NAMALWA (cell line): Measurements from ENCODE around the gene SPATA17.

ENCODE experiments used
- DNase-seq: peaks from one replicate; pipeline ENCODE4 v3.0.0-alpha.2; 2015; ENCODE audit warnings: low spot score

SPATA17 gene

GRCh38 chr1:217847643-217848042 lies 216.5 kb downstream of the SPATA17 start:
- no peak for DNase-seq

GRCh38 chr1:217856342-217857034 lies 225.3 kb downstream of the SPATA17 start:
- DNase-seq: no peak

GRCh38 chr1:217857061-217857460 lies 225.9 kb downstream of the SPATA17 start:
- DNase-seq: no peak

GRCh38 chr1:217861658-217862057 lies 230.5 kb downstream of the SPATA17 start:
- no peak for DNase-seq

- DNase-seq: no peak
Measured at GRCh38 chr1:217867446-217867995, 236.4 kb downstream of the SPATA17 start.

GRCh38 chr1:217871955-217872354 lies 240.8 kb downstream of the SPATA17 start:
- DNase-seq: no peak

GRCh38 chr1:217875229-217875628 lies 244.1 kb downstream of the SPATA17 start:
- DNase-seq: no peak

- DNase-seq: no peak
Measured at GRCh38 chr1:217876401-217876800, 245.3 kb downstream of the SPATA17 start.

GRCh38 chr1:217876896-217877295 lies 245.8 kb downstream of the SPATA17 start:
- no peak for DNase-seq

- no peak for DNase-seq
Measured at GRCh38 chr1:217881131-217881543, 250.0 kb downstream of the SPATA17 start.

GRCh38 chr1:217881607-217882332 lies 250.6 kb downstream of the SPATA17 start:
- DNase-seq: no peak

- DNase-seq: no peak
Measured at GRCh38 chr1:217885181-217885580, 254.0 kb downstream of the SPATA17 start.

GRCh38 chr1:217888328-217888727 lies 257.2 kb downstream of the SPATA17 start:
- DNase-seq: no peak

GRCh38 chr1:217889401-217889800 lies 258.3 kb downstream of the SPATA17 start:
- no peak for DNase-seq

- DNase-seq: no peak
Measured at GRCh38 chr1:217891966-217892365, 260.8 kb downstream of the SPATA17 start.

- DNase-seq: no peak
Measured at GRCh38 chr1:217892750-217893149, 261.6 kb downstream of the SPATA17 start.

GRCh38 chr1:217895841-217896240 lies 264.7 kb downstream of the SPATA17 start:
- no peak for DNase-seq

- no peak for DNase-seq
Measured at GRCh38 chr1:217896490-217896889, 265.3 kb downstream of the SPATA17 start.

- DNase-seq: no peak
Measured at GRCh38 chr1:217897100-217897499, 266.0 kb downstream of the SPATA17 start.

GRCh38 chr1:217899614-217900013 lies 268.5 kb downstream of the SPATA17 start:
- DNase-seq: no peak

- DNase-seq: no peak
Measured at GRCh38 chr1:217907504-217907903, 276.4 kb downstream of the SPATA17 start.

GRCh38 chr1:217910203-217910602 lies 279.1 kb downstream of the SPATA17 start:
- DNase-seq: no peak

- DNase-seq: no peak
Measured at GRCh38 chr1:217910791-217911320, 279.7 kb downstream of the SPATA17 start.
